ENCODE data around the gene ZC3H13. TPM values are rescaled to one million over a fixed set of nuclear protein-coding genes. Genes with fewer than 3 reads are reported as not detected.

ZC3H13 gene
- total RNA-seq, 2 donors from 2014 or later = 58.1 to 62.4 TPM

- H3K9ac ChIP-seq (ENCODE audit: extremely low read depth, low read length, poor library complexity, severe bottlenecking) = no peak overlapping the region
- Mint-ChIP-seq H3K4me3 (no peak overlapping the region), H3K4me1 (peaks cover 37% of the 10 kb centered on the region), H3K36me3 (ENCODE audit: low read depth) (no peaks in the 10 kb centered on the region), H3K9me3 (no peaks in the 10 kb centered on the region), H3K27ac (no peak overlapping the region), H3K27me3 (ENCODE audit: insufficient read depth) (no peaks in the 10 kb centered on the region)
- no peaks in the 10 kb centered on the region for H3K36me3 ChIP-seq (ENCODE audit: control insufficient read depth, insufficient read depth, low read length)
- no peak for TF ChIP-seq CTCF (conservative IDR thresholded peaks at IDR 0.05)
- WGBS, 2 experiments (ENCODE audit: insufficient coverage in 1 of 2, insufficient read length in 1 of 2) = 90 to 94% methylated on average over 3 to 5 of the region's 5 CpGs
- DNase-seq = no peak
- peaks cover 11% of the 10 kb centered on the region for H3K4me1 ChIP-seq (ENCODE audit: control insufficient read depth, insufficient read depth, low read length)
- no peak overlapping the region for H3K27ac ChIP-seq (ENCODE audit: low read depth, low read length)
- no peaks in the 10 kb centered on the region for H3K27me3 ChIP-seq (ENCODE audit: control insufficient read depth, insufficient read depth, low read length, poor library complexity, severe bottlenecking)
- H3K4me3 ChIP-seq (ENCODE audit: low read length) = no peak overlapping the region
- no peaks in the 10 kb centered on the region for H3K9me3 ChIP-seq (ENCODE audit: control insufficient read depth, low read length)
Observed at GRCh38 chr13:45932172-45932571, 120.4 kb downstream of the ZC3H13 start.

- WGBS, 2 experiments (ENCODE audit: insufficient coverage in 1 of 2, insufficient read length in 1 of 2) = 96 to 100% methylated on average over 1 to 3 of the region's 3 CpGs
- no peak for TF ChIP-seq CTCF (conservative IDR thresholded peaks at IDR 0.05)
- no peak overlapping the region for H3K9ac ChIP-seq (ENCODE audit: extremely low read depth, low read length, poor library complexity, severe bottlenecking)
Observed at GRCh38 chr13:45931211-45931610, 121.3 kb downstream of the ZC3H13 start.

GRCh38 chr13:45930177-45930576 lies 122.4 kb downstream of the ZC3H13 start:
- no peak overlapping the region for H3K27ac ChIP-seq (ENCODE audit: low read depth, low read length)
- Mint-ChIP-seq H3K9me3 (no peaks in the 10 kb centered on the region), H3K27me3 (ENCODE audit: insufficient read depth) (no peaks in the 10 kb centered on the region), H3K4me3 (no peak overlapping the region), H3K27ac (no peak overlapping the region), H3K36me3 (ENCODE audit: low read depth) (no peaks in the 10 kb centered on the region), H3K4me1 (peaks cover 22% of the 10 kb centered on the region)
- H3K4me1 ChIP-seq (ENCODE audit: control insufficient read depth, insufficient read depth, low read length) = no peaks in the 10 kb centered on the region
- 90 to 94% methylated on average over 6 to 7 of the region's 7 CpGs for WGBS, 2 experiments (ENCODE audit: insufficient coverage in 1 of 2, insufficient read length in 1 of 2)
- H3K9me3 ChIP-seq (ENCODE audit: control insufficient read depth, low read length) = no peaks in the 10 kb centered on the region
- no peaks in the 10 kb centered on the region for H3K36me3 ChIP-seq (ENCODE audit: control insufficient read depth, insufficient read depth, low read length)
- no peak for DNase-seq
- no peak for TF ChIP-seq CTCF (conservative IDR thresholded peaks at IDR 0.05)
- H3K27me3 ChIP-seq (ENCODE audit: control insufficient read depth, insufficient read depth, low read length, poor library complexity, severe bottlenecking) = no peaks in the 10 kb centered on the region
- no peak overlapping the region for H3K4me3 ChIP-seq (ENCODE audit: low read length)
- H3K9ac ChIP-seq (ENCODE audit: extremely low read depth, low read length, poor library complexity, severe bottlenecking) = no peak overlapping the region

More at GRCh38 chr13:45931211-45931610, 121.3 kb downstream of the ZC3H13 start:
- no peak for DNase-seq
- Histone ChIP-seq H3K27me3 (ENCODE audit: control insufficient read depth, insufficient read depth, low read length, poor library complexity, severe bottlenecking) (no peaks in the 10 kb centered on the region), H3K4me1 (ENCODE audit: control insufficient read depth, insufficient read depth, low read length) (peaks cover 8% of the 10 kb centered on the region), H3K27ac (ENCODE audit: low read depth, low read length) (no peak overlapping the region), H3K4me3 (ENCODE audit: low read length) (no peak overlapping the region), H3K36me3 (ENCODE audit: control insufficient read depth, insufficient read depth, low read length) (no peaks in the 10 kb centered on the region), H3K9me3 (ENCODE audit: control insufficient read depth, low read length) (no peaks in the 10 kb centered on the region)
- H3K27me3 Mint-ChIP-seq (ENCODE audit: insufficient read depth) = no peaks in the 10 kb centered on the region
- H3K36me3 Mint-ChIP-seq (ENCODE audit: low read depth) = no peaks in the 10 kb centered on the region
- no peak overlapping the region for H3K27ac Mint-ChIP-seq
- no peak overlapping the region for H3K4me3 Mint-ChIP-seq
- H3K9me3 Mint-ChIP-seq = no peaks in the 10 kb centered on the region
- peaks cover 28% of the 10 kb centered on the region for H3K4me1 Mint-ChIP-seq
